Measurements from ENCODE around the gene NEDD4L. TPM values are rescaled to one million over a fixed set of nuclear protein-coding genes. Genes with fewer than 3 reads are reported as not detected.
A peak's percentile ranks its signal among the peaks of the same experiment; 100 is the strongest.

The NEDD4L gene
- total RNA-seq, 4 donors from 2014 or later = 44.0 to 104 (median 59.6) TPM

GRCh38 chr18:58315041-58315440 is 271.0 kb downstream of the NEDD4L start:
- no peaks in the 10 kb centered on the region for H3K36me3 ChIP-seq
- no peak overlapping the region for H3K4me3 ChIP-seq
- TF ChIP-seq EP300 (IDR thresholded peaks at IDR 0.05) = no peak
- no peak for TF ChIP-seq POLR2AphosphoS5 (IDR thresholded peaks at IDR 0.05)
- no peak for TF ChIP-seq POLR2A (IDR thresholded peaks at IDR 0.05)
- no peak for TF ChIP-seq CTCF (IDR thresholded peaks at IDR 0.05)
- 88% methylated on average over 8 of the region's 8 CpGs for WGBS
- H3K9me3 ChIP-seq = no peaks in the 10 kb centered on the region
- no peaks in the 10 kb centered on the region for H3K27me3 ChIP-seq
- peak overlapping the region; percentile 73 for H3K27ac ChIP-seq
- peaks cover 43% of the 10 kb centered on the region for H3K4me1 ChIP-seq
- no peak for DNase-seq (ENCODE audit: low spot score in 2 of 2)

GRCh38 chr18:58315739-58316215 is 271.8 kb downstream of the NEDD4L start:
- Histone ChIP-seq H3K4me1 (peaks cover 38% of the 10 kb centered on the region), H3K27ac (peak overlapping the region; percentile 73), H3K9me3 (no peaks in the 10 kb centered on the region), H3K27me3 (no peaks in the 10 kb centered on the region), H3K36me3 (no peaks in the 10 kb centered on the region), H3K4me3 (no peak overlapping the region)
- 71% methylated on average over 15 of the region's 15 CpGs for WGBS
- no peak for DNase-seq (ENCODE audit: low spot score in 2 of 2)
- no peak for TF ChIP-seq POLR2A (IDR thresholded peaks at IDR 0.05)
- no peak for TF ChIP-seq CTCF (IDR thresholded peaks at IDR 0.05)
- TF ChIP-seq POLR2AphosphoS5 (IDR thresholded peaks at IDR 0.05) = no peak
- no peak for TF ChIP-seq EP300 (IDR thresholded peaks at IDR 0.05)

DNA sequence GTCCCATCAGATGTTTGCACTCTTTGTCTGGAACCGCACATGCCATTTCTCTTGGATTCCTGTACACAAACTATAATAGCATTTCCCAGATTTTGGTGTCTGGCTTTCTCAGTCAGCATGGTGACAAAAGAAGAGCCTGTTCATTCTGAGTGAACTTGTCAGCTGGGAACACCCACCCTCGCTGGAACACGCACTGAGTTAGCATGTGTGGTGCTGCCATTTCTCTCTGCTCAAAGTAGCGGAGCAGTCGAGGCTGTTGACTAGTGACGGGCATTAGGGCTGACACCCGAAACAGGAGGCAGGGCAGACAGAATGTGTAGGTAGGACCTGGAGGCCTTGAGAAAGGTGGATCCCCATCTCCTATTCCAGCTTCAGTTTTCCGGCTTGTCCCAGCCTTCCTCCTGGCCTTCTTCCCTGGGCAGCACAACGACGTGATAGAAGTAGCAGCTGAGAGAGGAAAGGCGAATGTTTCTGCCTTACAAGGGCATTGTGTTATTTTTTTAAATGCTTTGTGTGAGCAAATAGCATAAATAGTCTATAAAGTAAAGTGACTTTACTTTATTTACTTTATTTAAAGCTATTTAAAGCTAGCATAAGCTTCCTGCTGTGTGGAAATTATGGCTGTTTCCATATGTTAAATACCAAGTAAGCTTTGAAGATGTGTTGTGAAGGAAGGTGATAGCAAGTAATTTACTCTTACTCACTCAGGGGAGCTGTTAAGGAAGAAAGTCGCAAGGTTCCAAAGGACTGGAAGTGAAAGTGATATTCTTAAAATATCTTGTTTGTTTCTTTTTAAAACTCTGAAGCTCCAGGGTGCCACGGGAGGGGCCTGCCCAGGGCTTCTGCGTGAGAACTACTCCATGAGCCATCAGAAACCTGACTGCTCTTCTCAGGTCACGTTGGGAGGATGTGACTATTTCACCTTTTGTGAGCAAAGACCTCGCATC is 272.6 kb downstream of the NEDD4L start:
- Histone ChIP-seq H3K4me3 (no peak overlapping the region), H3K4me1 (peaks cover 38% of the 10 kb centered on the region), H3K27ac (peak overlapping the region; percentile 73), H3K36me3 (no peaks in the 10 kb centered on the region), H3K9me3 (no peaks in the 10 kb centered on the region), H3K27me3 (no peaks in the 10 kb centered on the region)
- WGBS = 77% methylated on average over 16 of the region's 16 CpGs
- TF ChIP-seq POLR2AphosphoS5 (IDR thresholded peaks at IDR 0.05) (no peak), POLR2A (IDR thresholded peaks at IDR 0.05) (no peak), CTCF (IDR thresholded peaks at IDR 0.05) (no peak), EP300 (IDR thresholded peaks at IDR 0.05) (no peak)
- DNase-seq (ENCODE audit: low spot score in 2 of 2) = no peak

- Histone ChIP-seq H3K4me1 (peaks cover 32% of the 10 kb centered on the region), H3K36me3 (no peaks in the 10 kb centered on the region), H3K27ac (no peak overlapping the region), H3K27me3 (no peaks in the 10 kb centered on the region), H3K9me3 (no peaks in the 10 kb centered on the region), H3K4me3 (no peak overlapping the region)
- TF ChIP-seq POLR2A (IDR thresholded peaks at IDR 0.05) (no peak), EP300 (IDR thresholded peaks at IDR 0.05) (no peak), POLR2AphosphoS5 (IDR thresholded peaks at IDR 0.05) (no peak)
- 56% methylated on average over 2 of the region's 2 CpGs for WGBS
- DNase-seq (ENCODE audit: low spot score in 2 of 2) = no peak
Observed at GRCh38 chr18:58319719-58320118, 275.7 kb downstream of the NEDD4L start.

- Histone ChIP-seq H3K27ac (peak overlapping the region; percentile 47), H3K4me3 (no peak overlapping the region), H3K4me1 (peaks cover 19% of the 10 kb centered on the region), H3K36me3 (no peaks in the 10 kb centered on the region), H3K9me3 (no peaks in the 10 kb centered on the region), H3K27me3 (no peaks in the 10 kb centered on the region)
- WGBS = 96% methylated on average over 3 of the region's 3 CpGs
- TF ChIP-seq POLR2A (IDR thresholded peaks at IDR 0.05) = no peak
- no peak for TF ChIP-seq EP300 (IDR thresholded peaks at IDR 0.05)
- no peak for TF ChIP-seq CTCF (IDR thresholded peaks at IDR 0.05)
- TF ChIP-seq POLR2AphosphoS5 (IDR thresholded peaks at IDR 0.05) = no peak
- DNase-seq (ENCODE audit: low spot score in 2 of 2) = no peak
Observed at GRCh38 chr18:58320907-58321561, 277.0 kb downstream of the NEDD4L start.
